Kidney epithelial cell (primary cell): ENCODE data around the gene SHANK1. TPM values are rescaled to one million over a fixed set of nuclear protein-coding genes. Genes with fewer than 3 reads are reported as not detected.

ENCODE experiments used
- DNase-seq: peaks from one replicate; pipeline ENCODE4 v3.0.0-alpha.2; 2010; ENCODE audit warnings: low read depth
- H3K27me3 ChIP-seq: 2 replicates; pipeline ENCODE4 v1.6.0; 2011; ENCODE audit warnings: low read length; ENCODE audit not compliant: control insufficient read depth, insufficient read depth
- H3K36me3 ChIP-seq: 2 replicates; pipeline ENCODE4 v1.5.1; 2011; ENCODE audit warnings: low read length; ENCODE audit not compliant: control insufficient read depth, insufficient read depth
- H3K4me3 ChIP-seq: 2 replicates; pipeline ENCODE4 v1.5.1; 2011; ENCODE audit warnings: low read depth, mild to moderate bottlenecking, control low read depth, low read length
- total RNA-seq: library from RNA; depleted of rRNA; stranded (reverse); fragments of >200 nt; gene quantifications from 2 replicates; pipeline ENCODE4 v1.2.3, GENCODE V29; 2015
- TF ChIP-seq, protein P1 (sequence below): IDR thresholded peaks from 2 replicates; pipeline ENCODE4 v1.5.1; 2011; ENCODE audit warnings: mild to moderate bottlenecking, moderate library complexity, low read length, control low read depth, inconsistent platforms; ENCODE audit not compliant: insufficient read depth, poor library complexity, severe bottlenecking

The SHANK1 gene
- total RNA-seq, 1 donor from 2014 or later: 1.6 TPM

DNA sequence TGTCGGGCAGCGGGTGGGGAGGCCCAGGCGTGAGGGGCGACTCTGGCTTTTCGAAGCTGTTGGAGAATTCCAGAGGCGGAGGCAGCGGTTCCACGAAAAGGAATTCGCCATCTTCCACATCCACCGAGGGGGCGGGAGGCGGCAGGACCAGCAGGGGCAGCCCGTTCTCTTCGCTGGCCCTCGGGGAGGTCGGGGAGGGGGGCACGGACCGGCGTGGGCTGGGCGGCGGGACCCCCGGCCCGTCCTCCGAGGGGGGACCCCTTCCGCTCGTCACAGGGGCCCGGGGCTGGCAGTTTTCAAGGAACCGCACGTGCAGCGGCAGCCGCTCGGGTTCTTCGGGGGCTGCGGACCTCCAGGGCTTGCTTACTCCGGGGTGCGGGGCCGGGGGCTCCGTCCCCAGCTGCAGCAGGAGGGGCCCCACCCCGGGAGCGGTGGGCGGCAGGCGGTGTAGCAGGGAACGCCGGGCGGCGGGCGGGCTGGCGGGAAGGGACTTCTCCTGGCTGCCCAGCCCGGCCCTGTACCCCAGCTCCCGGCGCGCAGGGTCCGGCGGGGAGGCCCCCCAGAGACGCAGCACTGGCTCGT lies 52.3 kb downstream of the SHANK1 start:
- TF ChIP-seq, protein P1, sequence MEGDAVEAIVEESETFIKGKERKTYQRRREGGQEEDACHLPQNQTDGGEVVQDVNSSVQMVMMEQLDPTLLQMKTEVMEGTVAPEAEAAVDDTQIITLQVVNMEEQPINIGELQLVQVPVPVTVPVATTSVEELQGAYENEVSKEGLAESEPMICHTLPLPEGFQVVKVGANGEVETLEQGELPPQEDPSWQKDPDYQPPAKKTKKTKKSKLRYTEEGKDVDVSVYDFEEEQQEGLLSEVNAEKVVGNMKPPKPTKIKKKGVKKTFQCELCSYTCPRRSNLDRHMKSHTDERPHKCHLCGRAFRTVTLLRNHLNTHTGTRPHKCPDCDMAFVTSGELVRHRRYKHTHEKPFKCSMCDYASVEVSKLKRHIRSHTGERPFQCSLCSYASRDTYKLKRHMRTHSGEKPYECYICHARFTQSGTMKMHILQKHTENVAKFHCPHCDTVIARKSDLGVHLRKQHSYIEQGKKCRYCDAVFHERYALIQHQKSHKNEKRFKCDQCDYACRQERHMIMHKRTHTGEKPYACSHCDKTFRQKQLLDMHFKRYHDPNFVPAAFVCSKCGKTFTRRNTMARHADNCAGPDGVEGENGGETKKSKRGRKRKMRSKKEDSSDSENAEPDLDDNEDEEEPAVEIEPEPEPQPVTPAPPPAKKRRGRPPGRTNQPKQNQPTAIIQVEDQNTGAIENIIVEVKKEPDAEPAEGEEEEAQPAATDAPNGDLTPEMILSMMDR: no peak
- Histone ChIP-seq H3K27me3 (peaks cover 50% of the 10 kb centered on the region), H3K4me3 (no peak overlapping the region), H3K36me3 (no peaks in the 10 kb centered on the region)
- DNase-seq: no peak

DNA sequence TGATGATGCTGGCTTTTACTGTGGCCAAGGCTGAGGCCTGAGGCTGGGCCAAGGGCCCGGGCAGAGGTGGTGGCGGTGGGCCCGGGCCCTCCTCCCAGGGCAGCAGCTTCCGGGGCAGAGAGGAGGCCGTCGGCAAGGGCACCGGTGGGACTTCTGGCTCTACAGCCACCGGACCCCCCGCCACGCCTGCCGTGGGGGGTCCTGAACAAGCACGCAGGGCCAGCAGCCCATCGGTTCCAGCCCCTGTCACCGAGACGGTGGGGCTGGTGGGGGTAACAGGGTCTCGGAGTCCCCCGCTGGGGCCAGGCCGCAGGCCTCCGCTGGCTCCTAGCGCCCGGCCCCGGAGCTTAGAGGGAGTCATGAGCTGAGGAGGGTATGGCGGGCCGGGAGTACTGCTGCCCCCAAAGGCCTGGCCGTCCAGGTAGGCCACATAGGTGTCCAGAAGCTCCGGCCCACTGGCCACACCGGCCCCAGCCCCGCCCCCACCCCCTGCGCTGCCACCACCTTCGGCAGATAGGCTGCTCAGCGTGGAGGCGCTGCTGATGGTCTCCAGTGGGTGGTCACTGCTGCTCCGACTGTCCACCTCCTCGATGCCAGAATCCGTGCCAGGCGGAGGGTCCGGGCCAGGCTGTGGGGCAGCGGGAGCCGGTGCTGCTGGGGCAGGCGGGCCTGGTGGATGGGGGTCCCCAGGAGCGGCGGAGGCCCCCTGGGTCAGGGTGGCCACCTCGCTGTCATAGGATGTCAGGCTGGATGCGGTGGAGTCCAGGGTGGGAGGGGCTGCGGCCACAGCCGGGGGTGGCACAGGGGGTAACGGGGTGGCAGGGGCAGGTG lies 53.0 kb downstream of the SHANK1 start:
- H3K27me3 ChIP-seq: peaks cover 56% of the 10 kb centered on the region
- no peak overlapping the region for H3K4me3 ChIP-seq
- no peak for DNase-seq
- no peaks in the 10 kb centered on the region for H3K36me3 ChIP-seq
- TF ChIP-seq, protein P1: no peak

DNA sequence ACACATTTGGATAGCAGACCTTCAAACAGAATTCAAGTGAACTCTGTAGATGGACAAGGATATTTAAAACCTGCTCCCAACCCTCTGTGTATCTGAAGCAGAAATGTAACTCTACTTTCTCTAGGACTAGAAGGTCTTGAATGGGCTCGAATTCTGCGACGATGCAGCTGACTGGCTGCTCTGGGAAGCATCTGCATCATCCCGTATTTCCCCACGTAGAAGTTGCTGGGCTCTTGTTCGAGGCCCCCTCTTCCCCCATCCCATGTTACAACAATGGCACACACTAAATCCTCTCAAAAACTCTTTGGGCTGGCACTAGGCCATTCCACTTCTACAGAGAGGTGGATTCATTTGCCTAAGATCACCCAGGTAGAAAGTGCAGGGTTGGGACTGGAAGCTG lies 55.4 kb downstream of the SHANK1 start:
- H3K4me3 ChIP-seq: no peak overlapping the region
- H3K36me3 ChIP-seq: no peaks in the 10 kb centered on the region
- DNase-seq: no peak
- H3K27me3 ChIP-seq: peaks cover 60% of the 10 kb centered on the region
- TF ChIP-seq, protein P1: no peak

DNA sequence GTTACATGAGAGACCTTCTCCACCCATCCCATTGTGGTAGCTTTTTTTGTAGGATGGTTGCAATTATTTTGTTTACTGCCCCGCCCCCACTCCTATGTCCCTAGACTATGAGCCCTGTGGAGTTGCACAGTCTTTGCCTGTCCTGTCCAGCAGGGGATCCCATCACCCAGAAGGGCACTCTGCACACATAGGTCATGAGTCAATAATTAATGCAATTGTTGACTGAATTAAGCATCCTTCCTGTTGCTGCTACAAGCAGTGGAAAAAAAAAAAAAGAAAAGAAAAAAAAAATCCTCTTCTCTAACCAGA lies 56.2 kb downstream of the SHANK1 start:
- no peak for DNase-seq

DNA sequence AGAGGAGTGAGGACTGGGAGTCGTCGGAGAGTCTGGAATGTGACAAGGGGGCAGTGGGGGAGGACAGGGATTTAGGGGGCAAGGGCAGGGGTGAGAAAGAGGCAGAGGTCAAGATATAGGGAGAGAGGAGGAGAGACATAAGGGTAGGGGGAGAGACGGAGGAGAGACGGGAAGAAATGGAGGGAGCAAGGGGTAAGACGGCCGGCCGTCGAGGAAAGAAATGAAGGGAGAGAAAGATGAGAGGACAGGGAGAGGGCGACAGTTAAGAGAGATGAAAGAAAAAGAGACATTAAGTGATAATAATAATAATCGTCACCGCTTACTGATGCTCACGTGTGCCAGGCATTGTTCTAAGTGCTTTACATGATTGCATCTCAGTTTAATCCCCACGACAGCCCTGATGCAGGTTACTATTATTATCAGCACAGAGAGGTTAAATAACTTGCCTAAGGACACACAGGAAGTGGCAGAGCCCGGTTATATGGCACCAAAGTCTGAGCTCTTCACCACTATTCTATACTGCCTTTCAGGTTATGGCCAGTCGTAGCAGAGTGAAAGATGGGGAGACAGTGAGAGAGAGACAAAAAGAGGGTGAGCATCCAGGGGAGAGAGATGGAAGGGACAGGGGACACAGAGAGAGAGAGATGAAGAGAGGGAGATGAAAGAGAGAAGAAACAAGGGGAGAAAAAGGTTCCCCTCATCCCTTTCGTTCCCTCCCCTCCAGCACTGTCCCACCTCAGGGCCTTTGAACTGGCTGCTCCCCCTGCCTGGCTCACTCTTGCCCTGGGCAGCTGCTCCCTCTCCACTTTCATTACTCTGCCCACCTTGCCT lies 56.7 kb downstream of the SHANK1 start:
- H3K36me3 ChIP-seq: no peaks in the 10 kb centered on the region
- TF ChIP-seq, protein P1: no peak
- peaks cover 57% of the 10 kb centered on the region for H3K27me3 ChIP-seq
- H3K4me3 ChIP-seq: no peak overlapping the region
- no peak for DNase-seq

More for the DNA sequence above, 56.2 kb downstream of the SHANK1 start:
- H3K27me3 ChIP-seq: peaks cover 60% of the 10 kb centered on the region
- H3K4me3 ChIP-seq: no peak overlapping the region
- TF ChIP-seq, protein P1: peak; percentile 24
- no peaks in the 10 kb centered on the region for H3K36me3 ChIP-seq
